Fibroblast of lung (primary cell): Measurements from ENCODE around the gene APOD. TPM values are rescaled to one million over a fixed set of nuclear protein-coding genes. Genes with fewer than 3 reads are reported as not detected.

ENCODE experiments used
- DNase-seq, 2 donors: peaks; one replicate each; pipeline versions ENCODE4 v3.0.0 to v3.0.0-alpha.2; 2010; ENCODE audit warnings: low read depth in 2 of 2
- H2AFZ ChIP-seq: 2 replicates; pipeline ENCODE4 v1.5.1; 2012; ENCODE audit warnings: low read length, control low read depth, inconsistent platforms
- H3K27ac ChIP-seq: 2 replicates; pipeline ENCODE4 v1.5.1; 2011; ENCODE audit warnings: low read length, control low read depth; ENCODE audit not compliant: insufficient read depth
- H3K27me3 ChIP-seq: 2 replicates; pipeline ENCODE4 v1.5.1; 2011; ENCODE audit warnings: mild to moderate bottlenecking, low read length; ENCODE audit not compliant: control insufficient read depth, insufficient read depth
- H3K36me3 ChIP-seq: 2 replicates; pipeline ENCODE4 v1.5.1; 2011; ENCODE audit warnings: low read length; ENCODE audit not compliant: control insufficient read depth, insufficient read depth
- H3K4me1 ChIP-seq: 2 replicates; pipeline ENCODE4 v1.5.1; 2011; ENCODE audit warnings: low read length; ENCODE audit not compliant: control insufficient read depth, insufficient read depth; ENCODE audit errors: extremely low read depth
- H3K4me2 ChIP-seq: 2 replicates; pipeline ENCODE4 v1.5.1; 2011; ENCODE audit warnings: low read length, control low read depth; ENCODE audit not compliant: insufficient read depth; ENCODE audit errors: extremely low read depth
- H3K4me3 ChIP-seq, 4 experiments: fragments of 200-600 bp in 1 of 4; sonication (generic) in 1 of 4; replicated peaks in 1 of 4; 2 replicates each; pipeline ENCODE4 v1.5.1; 2011 to 2016; ENCODE audit warnings: low read length in 4 of 4, low read depth in 3 of 4, mild to moderate bottlenecking in 3 of 4, control low read depth in 2 of 4, inconsistent platforms in 1 of 4, mixed read lengths in 1 of 4; ENCODE audit not compliant: insufficient read depth in 1 of 4; ENCODE audit errors: control extremely low read depth in 1 of 4
- H3K79me2 ChIP-seq: 2 replicates; pipeline ENCODE4 v1.5.1; 2012; ENCODE audit warnings: mild to moderate bottlenecking, low read length, inconsistent platforms; ENCODE audit not compliant: control insufficient read depth, insufficient read depth
- H3K9ac ChIP-seq: 2 replicates; pipeline ENCODE4 v1.5.1; 2011; ENCODE audit warnings: mild to moderate bottlenecking, low read length, control low read depth; ENCODE audit not compliant: insufficient read depth
- H3K9me3 ChIP-seq: 2 replicates; pipeline ENCODE4 v1.5.1; 2012; ENCODE audit warnings: low read depth, low read length; ENCODE audit not compliant: control insufficient read depth, insufficient read depth
- H4K20me1 ChIP-seq: 2 replicates; pipeline ENCODE4 v1.5.1; 2011; ENCODE audit warnings: low read length; ENCODE audit not compliant: control insufficient read depth, insufficient read depth; ENCODE audit errors: extremely low read depth
- EZH2 ChIP-seq: IDR thresholded peaks from 2 replicates; pipeline ENCODE4 v1.5.1; 2012; ENCODE audit warnings: low read length, control low read depth, mild to moderate bottlenecking; ENCODE audit errors: missing control alignments
- polyA plus RNA-seq, 2 donors: library from polyadenylated mRNA; depleted of rRNA in 1 of 2; stranded (reverse) in 1 of 2; unstranded in 1 of 2; fragments of >200 nt; gene quantifications; 2 replicates each; pipeline ENCODE4 v1.2.1, GENCODE V29; 2011 to 2012; ENCODE audit warnings: missing spikeins in 1 of 2
- total RNA-seq: library from RNA; depleted of rRNA; stranded (reverse); fragments of >200 nt; gene quantifications from 2 replicates; pipeline ENCODE4 v1.2.1, GENCODE V29; 2014
- TF ChIP-seq, protein P1 (sequence below), 2 donors: IDR thresholded peaks in 1 of 2; conservative IDR thresholded peaks in 1 of 2; 1 replicate in 1 of 2; 2 replicates in 1 of 2; pipeline ENCODE4 v1.5.1; 2011 to 2012; ENCODE audit warnings: low read length in 2 of 2, control low read depth in 1 of 2, inconsistent platforms in 1 of 2, low read depth in 1 of 2, mild to moderate bottlenecking in 1 of 2

APOD gene
- total and polyA plus RNA-seq, 2 donors (not counting 1 experiment from before 2014, with no cell fraction given) = 1.9 to 3.6 TPM

DNA sequence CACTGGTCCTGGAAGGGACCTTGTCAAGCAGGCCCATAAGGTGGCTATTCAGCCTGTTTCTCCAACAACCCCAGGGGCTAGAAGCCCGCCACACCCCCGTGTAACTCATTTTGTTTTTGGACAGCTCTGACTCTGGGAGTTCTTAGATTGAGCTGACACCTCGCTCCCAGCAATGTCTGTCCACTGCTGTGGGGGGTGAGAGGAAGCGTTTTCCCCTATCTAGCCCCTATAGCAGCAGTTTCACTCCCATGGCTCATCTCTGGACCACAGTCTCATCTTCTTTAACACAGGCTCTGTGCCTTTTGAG lies 39.6 kb downstream of the APOD start:
- Histone ChIP-seq H3K36me3 (no peaks in the 10 kb centered on the region), H3K27me3 (no peaks in the 10 kb centered on the region), H3K79me2 (peaks cover 30% of the 10 kb centered on the region), H3K4me1 (peaks cover 7% of the 10 kb centered on the region), H3K4me2 (no peak overlapping the region), H3K4me3 (no peak overlapping the region), H3K27ac (no peak overlapping the region), H2AFZ (no peak overlapping the region), H4K20me1 (no peaks in the 10 kb centered on the region), H3K9me3 (no peaks in the 10 kb centered on the region), H3K9ac (no peak overlapping the region)
- TF ChIP-seq, protein P1, sequence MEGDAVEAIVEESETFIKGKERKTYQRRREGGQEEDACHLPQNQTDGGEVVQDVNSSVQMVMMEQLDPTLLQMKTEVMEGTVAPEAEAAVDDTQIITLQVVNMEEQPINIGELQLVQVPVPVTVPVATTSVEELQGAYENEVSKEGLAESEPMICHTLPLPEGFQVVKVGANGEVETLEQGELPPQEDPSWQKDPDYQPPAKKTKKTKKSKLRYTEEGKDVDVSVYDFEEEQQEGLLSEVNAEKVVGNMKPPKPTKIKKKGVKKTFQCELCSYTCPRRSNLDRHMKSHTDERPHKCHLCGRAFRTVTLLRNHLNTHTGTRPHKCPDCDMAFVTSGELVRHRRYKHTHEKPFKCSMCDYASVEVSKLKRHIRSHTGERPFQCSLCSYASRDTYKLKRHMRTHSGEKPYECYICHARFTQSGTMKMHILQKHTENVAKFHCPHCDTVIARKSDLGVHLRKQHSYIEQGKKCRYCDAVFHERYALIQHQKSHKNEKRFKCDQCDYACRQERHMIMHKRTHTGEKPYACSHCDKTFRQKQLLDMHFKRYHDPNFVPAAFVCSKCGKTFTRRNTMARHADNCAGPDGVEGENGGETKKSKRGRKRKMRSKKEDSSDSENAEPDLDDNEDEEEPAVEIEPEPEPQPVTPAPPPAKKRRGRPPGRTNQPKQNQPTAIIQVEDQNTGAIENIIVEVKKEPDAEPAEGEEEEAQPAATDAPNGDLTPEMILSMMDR (conservative IDR thresholded peaks at IDR 0.05 in 1 of 2, IDR thresholded peaks at IDR 0.05 in 1 of 2; ENCODE audit: low read depth in 1 of 2, low read length in 2 of 2) = no peak
- TF ChIP-seq EZH2 = no peak
- DNase-seq = no peak

- H3K9me3 ChIP-seq = no peaks in the 10 kb centered on the region
- H3K27ac ChIP-seq = no peak overlapping the region
- peak overlapping the region; percentile 87 for H2AFZ ChIP-seq
- H3K4me1 ChIP-seq = peaks cover 7% of the 10 kb centered on the region
- no peaks in the 10 kb centered on the region for H3K27me3 ChIP-seq
- DNase-seq = peak in 1 of 2 donors; percentile 19
- no peaks in the 10 kb centered on the region for H4K20me1 ChIP-seq
- peak overlapping the region; percentile 48 for H3K9ac ChIP-seq
- TF ChIP-seq, protein P1 (conservative IDR thresholded peaks at IDR 0.05 in 1 of 2, IDR thresholded peaks at IDR 0.05 in 1 of 2; ENCODE audit: low read depth in 1 of 2, low read length in 2 of 2) = no peak
- peak overlapping the region; percentile 70 to 91 (median 78) for H3K4me3 ChIP-seq
- H3K79me2 ChIP-seq = peaks cover 33% of the 10 kb centered on the region
- no peaks in the 10 kb centered on the region for H3K36me3 ChIP-seq
- peak overlapping the region; percentile 73 for H3K4me2 ChIP-seq
These were observed 40.1 kb downstream of the APOD start for GRCh38 chr3:195543500-195544229.

- TF ChIP-seq, protein P1 (conservative IDR thresholded peaks at IDR 0.05 in 1 of 2, IDR thresholded peaks at IDR 0.05 in 1 of 2; ENCODE audit: low read depth in 1 of 2, low read length in 2 of 2) = no peak
- TF ChIP-seq EZH2 = no peak
These were observed 40.8 kb downstream of the APOD start, which contains the start of gene PPP1R2 for GRCh38 chr3:195542698-195543499. Gene PPP1R2 (minus strand): TSS chr3:195543325. CDS start chr3:195543025, 300 bp downstream.

More at GRCh38 chr3:195542698-195543499, 40.8 kb downstream of the APOD start, which contains the start of gene PPP1R2:
- Histone ChIP-seq H3K4me3 (peak within 1 kb of the TSS; percentile 75 to 95 (median 86)), H3K9me3 (no peaks in the 10 kb centered on the region), H3K27ac (peak within 1 kb of the TSS; percentile 85), H4K20me1 (no peaks in the 10 kb centered on the region), H3K4me1 (peaks cover 7% of the 10 kb centered on the region), H2AFZ (peak within 1 kb of the TSS; percentile 91), H3K4me2 (peak within 1 kb of the TSS; percentile 73), H3K9ac (peak within 1 kb of the TSS; percentile 92), H3K79me2 (peaks cover 36% of the 10 kb centered on the region), H3K36me3 (no peaks in the 10 kb centered on the region), H3K27me3 (no peaks in the 10 kb centered on the region)
- DNase-seq = peak; percentile 80 to 91
